IMR-90 (cell line): ENCODE data around the gene ZNF277. TPM values are rescaled to one million over a fixed set of nuclear protein-coding genes. Genes with fewer than 3 reads are reported as not detected.

ENCODE experiments used
- ATAC-seq: fragments of 200-7000 bp; cut with Tn5 transposase; 2 replicates; pipeline ENCODE4 v1.9.1; 2020; ENCODE audit warnings: low read depth, mild to moderate bottlenecking, moderate library complexity
- BruUV-seq: library from RNA; stranded (reverse); fragments of 400-500 nt; replicated peaks from 2 replicates; lab custom pipeline; 2021; lab: Mats Ljungman, UMichigan
- CTCF ChIA-PET: fragments of 300-600 bp; formaldehyde crosslinking; extraction: SDS; loops from one replicate; lab custom pipeline; 2021; ENCODE audit warnings: antibody characterized with exemption; lab: Yijun Ruan, JAX
- POLR2A ChIA-PET: fragments of 300-600 bp; sonication (Branson Sonifier 250); formaldehyde crosslinking; loops from one replicate; lab custom pipeline; 2022; ENCODE audit warnings: antibody characterized with exemption; ENCODE audit not compliant: unreplicated experiment; lab: Charles Lee
- DNase-seq: peaks from one replicate; pipeline ENCODE4 v3.0.0; 2013
- H2AFZ ChIP-seq: replicated peaks from 2 replicates; pipeline ENCODE3; 2013; ENCODE audit warnings: low read length, mild to moderate bottlenecking; ENCODE audit not compliant: poor library complexity
- H2AK5ac ChIP-seq: 2 replicates; pipeline ENCODE4 v1.6.1; 2013; ENCODE audit warnings: low read depth, low read length, inconsistent platforms
- H2AK9ac ChIP-seq: replicated peaks from 2 replicates; pipeline ENCODE3; 2013; ENCODE audit warnings: mild to moderate bottlenecking, low read depth, low read length, moderate library complexity; ENCODE audit not compliant: poor library complexity
- H2BK120ac ChIP-seq: 2 replicates; pipeline ENCODE4 v1.6.1; 2013; ENCODE audit warnings: low read depth, low read length, inconsistent platforms
- H2BK15ac ChIP-seq: 3 replicates; pipeline ENCODE4 v1.6.1; 2013; ENCODE audit warnings: low read depth, low read length, inconsistent platforms
- H2BK20ac ChIP-seq: 2 replicates; pipeline ENCODE4 v1.6.1; 2013; ENCODE audit warnings: low read depth, mild to moderate bottlenecking, inconsistent platforms, low read length, moderate library complexity
- H2BK5ac ChIP-seq: 2 replicates; pipeline ENCODE4 v1.6.1; 2013; ENCODE audit warnings: mild to moderate bottlenecking, low read depth, low read length, inconsistent platforms; ENCODE audit not compliant: poor library complexity, severe bottlenecking
- H3K14ac ChIP-seq: replicated peaks from 2 replicates; pipeline ENCODE4 v1.6.1; 2013; ENCODE audit warnings: low read depth, low read length, inconsistent platforms
- H3K18ac ChIP-seq: 2 replicates; pipeline ENCODE4 v1.6.1; 2013; ENCODE audit warnings: low read depth, low read length, control low read depth
- H3K23ac ChIP-seq: 2 replicates; pipeline ENCODE4 v1.6.1; 2013; ENCODE audit warnings: low read depth, low read length, inconsistent platforms
- H3K27ac ChIP-seq: 2 replicates; pipeline ENCODE4 v1.5.1; 2013; ENCODE audit warnings: mild to moderate bottlenecking, control low read depth, low read length; ENCODE audit not compliant: insufficient read depth
- H3K27me3 ChIP-seq: 2 replicates; pipeline ENCODE4 v1.6.1; 2013; ENCODE audit warnings: low read length; ENCODE audit not compliant: control insufficient read depth, insufficient read depth
- H3K36me3 ChIP-seq: 2 replicates; pipeline ENCODE4 v1.6.1; 2013; ENCODE audit warnings: low read length, mixed read lengths; ENCODE audit not compliant: control insufficient read depth, insufficient read depth
- H3K4ac ChIP-seq: 2 replicates; pipeline ENCODE4 v1.6.1; 2013; ENCODE audit warnings: low read depth, low read length, inconsistent platforms
- H3K4me1 ChIP-seq: 2 replicates; pipeline ENCODE4 v1.6.1; 2013; ENCODE audit warnings: low read length, mixed read lengths; ENCODE audit not compliant: control insufficient read depth, insufficient read depth
- H3K4me2 ChIP-seq: 2 replicates; pipeline ENCODE4 v1.6.1; 2013; ENCODE audit warnings: low read depth, mild to moderate bottlenecking, control low read depth, low read length, moderate library complexity
- H3K4me3 ChIP-seq: 2 replicates; pipeline ENCODE4 v1.5.1; 2013; ENCODE audit warnings: low read depth, mild to moderate bottlenecking, control low read depth, low read length, moderate library complexity; ENCODE audit not compliant: insufficient read depth
- H3K56ac ChIP-seq: 2 replicates; pipeline ENCODE4 v1.6.1; 2013; ENCODE audit warnings: low read length, inconsistent platforms; ENCODE audit not compliant: insufficient read depth; ENCODE audit errors: extremely low read depth
- H3K79me1 ChIP-seq, 2 experiments: 2 replicates each; pipeline ENCODE4 v1.6.1; 2013; ENCODE audit warnings: low read length in 2 of 2, inconsistent platforms in 1 of 2, low read depth in 1 of 2
- H3K9ac ChIP-seq: 2 replicates; pipeline ENCODE4 v1.6.1; 2013; ENCODE audit warnings: low read depth, low read length, control low read depth
- H3K9me1 ChIP-seq: 2 replicates; pipeline ENCODE4 v1.6.1; 2013; ENCODE audit warnings: low read length, inconsistent platforms; ENCODE audit not compliant: insufficient read depth
- H3K9me3 ChIP-seq: 2 replicates; pipeline ENCODE4 v1.6.1; 2013; ENCODE audit warnings: low read length; ENCODE audit not compliant: control insufficient read depth, insufficient read depth
- H4K20me1 ChIP-seq: 2 replicates; pipeline ENCODE4 v1.6.1; 2013; ENCODE audit warnings: low read length, inconsistent platforms; ENCODE audit not compliant: insufficient read depth
- H4K5ac ChIP-seq: 2 replicates; pipeline ENCODE4 v1.6.1; 2013; ENCODE audit warnings: mild to moderate bottlenecking, low read depth, low read length, control low read depth
- H4K8ac ChIP-seq, 2 experiments: 2 replicates each; pipeline ENCODE4 v1.6.1; 2013; ENCODE audit warnings: low read depth in 2 of 2, low read length in 2 of 2, control low read depth in 1 of 2, inconsistent platforms in 1 of 2
- H4K91ac ChIP-seq: 2 replicates; pipeline ENCODE4 v1.6.1; 2013; ENCODE audit warnings: low read depth, low read length, inconsistent platforms; ENCODE audit not compliant: insufficient read depth
- CTCF ChIP-seq: conservative IDR thresholded peaks from 2 replicates; pipeline ENCODE4 v1.5.1; 2012; ENCODE audit warnings: mild to moderate bottlenecking, low read depth, low read length, improper control_type of control experiment
- ELK1 ChIP-seq: fragments of 150-350 bp; IDR thresholded peaks from 2 replicates; pipeline ENCODE4 v1.6.1; 2016; ENCODE audit warnings: low read depth, mild to moderate bottlenecking, low read length, moderate library complexity, borderline replicate concordance
- MAFK ChIP-seq: IDR thresholded peaks from 2 replicates; pipeline ENCODE4 v1.6.1; 2012; ENCODE audit warnings: low read depth, low read length, improper control_type of control experiment
- MAZ ChIP-seq: IDR thresholded peaks from 2 replicates; pipeline ENCODE4 v1.6.1; 2012; ENCODE audit warnings: low read depth, mild to moderate bottlenecking, low read length, improper control_type of control experiment, moderate library complexity, borderline replicate concordance
- NFE2L2 ChIP-seq: fragments of 150-350 bp; IDR thresholded peaks from 2 replicates; pipeline ENCODE4 v1.6.1; 2016; ENCODE audit warnings: low read depth, mild to moderate bottlenecking, low read length
- POLR2A ChIP-seq: IDR thresholded peaks from 2 replicates; pipeline ENCODE4 v1.6.1; 2012; ENCODE audit warnings: mild to moderate bottlenecking, low read depth, low read length
- RAD21 ChIP-seq: IDR thresholded peaks from 2 replicates; pipeline ENCODE4 v1.6.1; 2012; ENCODE audit warnings: low read length, improper control_type of control experiment
- RCOR1 ChIP-seq: IDR thresholded peaks from 2 replicates; pipeline ENCODE4 v1.6.1; 2012; ENCODE audit warnings: mild to moderate bottlenecking, low read length, improper control_type of control experiment; ENCODE audit not compliant: insufficient replicate concordance
- RFX5 ChIP-seq: IDR thresholded peaks from 2 replicates; pipeline ENCODE4 v1.8.0; 2012; ENCODE audit warnings: low read depth, mild to moderate bottlenecking, low read length, moderate library complexity
- SMC3 ChIP-seq: fragments of 150-350 bp; IDR thresholded peaks from 2 replicates; pipeline ENCODE4 v1.6.1; 2016; ENCODE audit warnings: low read depth, mild to moderate bottlenecking, antibody characterized with exemption, low read length, moderate library complexity
- USF2 ChIP-seq: fragments of 150-350 bp; IDR thresholded peaks from 2 replicates; pipeline ENCODE4 v1.6.1; 2017; ENCODE audit warnings: mild to moderate bottlenecking, antibody characterized with exemption, low read length, low read depth
- WGBS, 2 experiments: methylation state at CpG; one replicate each; pipeline versions ENCODE4 v1.1.5 to v1.1.7; 2013; ENCODE audit warnings: missing lambda C conversion rate in 2 of 2; ENCODE audit not compliant: insufficient read length in 1 of 2; ENCODE audit errors: extremely low coverage in 2 of 2; 5-methylcytosine and 5-hydroxymethylcytosine counted together
- dilution Hi-C: fragments of 300-500 bp; cut with HindIII; formaldehyde crosslinking; loops from one replicate; pipeline ENCODE4 v1.14.3; 2018; ENCODE audit warnings: low sequenced_read_pairs; ENCODE audit not compliant: unreplicated experiment
- in situ Hi-C: fragments of 300-500 bp; cut with MboI; formaldehyde crosslinking; loops from 3 replicates; pipeline ENCODE4 v1.14.3; 2019; ENCODE audit warnings: low sequenced_read_pairs, inconsistent platforms, mixed read lengths
- intact Hi-C: fragments of 100-400 bp; cut with micrococcal nuclease; formaldehyde crosslinking; loops from 2 replicates; pipeline ENCODE4 v1.10.0; 2022
- polyA plus RNA-seq, 3 experiments: library from polyadenylated mRNA; depleted of rRNA; stranded (reverse); fragments of >200 nt; gene quantifications; 2 replicates each; pipeline ENCODE4 v1.2.3, GENCODE V29; 2012; ENCODE audit warnings: low replicate concordance in 1 of 3
- total RNA-seq: library from RNA; depleted of rRNA; stranded (reverse); fragments of >200 nt; gene quantifications from 2 replicates; pipeline ENCODE4 v1.2.3, GENCODE V29; 2012

Gene ZNF277
- total and polyA plus RNA-seq, 2 of the 4 experiments (the other 2 are of a cell fraction), result 7.3 to 21.3 TPM

- H4K20me1 ChIP-seq, result no peaks in the 10 kb centered on the region
- no peak overlapping the region for H3K27ac ChIP-seq
- peaks cover 2% of the 10 kb centered on the region; the same call in 1 of the 2 replicates for H3K4me1 ChIP-seq
- no peak overlapping the region for H3K4me3 ChIP-seq
- peaks cover 15% of the 10 kb centered on the region; the same call in 1 of the 2 replicates for H3K9me1 ChIP-seq
- no peak overlapping the region for H4K91ac ChIP-seq
- no peak overlapping the region for H3K9ac ChIP-seq
- no peaks in the 10 kb centered on the region for H3K9me3 ChIP-seq
- no peaks in the 10 kb centered on the region for H3K27me3 ChIP-seq
- H3K4me2 ChIP-seq, result no peak overlapping the region
- H2AK9ac ChIP-seq, result no peak overlapping the region
- no peak overlapping the region for H3K14ac ChIP-seq
- H2AFZ ChIP-seq, result no peak overlapping the region
- no peak overlapping the region for H3K23ac ChIP-seq
- H4K5ac ChIP-seq, result no peak overlapping the region
- ChIA-PET CTCF (no interaction called here), POLR2A (interaction anchor here (0.6 kb wide), 1 partner anchor 175 kb away, joined by 3 read pairs; no protein-coding TSS in a partner anchor)
- no peak overlapping the region for H3K18ac ChIP-seq
- H2BK20ac ChIP-seq, result no peak overlapping the region
- H3K36me3 ChIP-seq, result no peaks in the 10 kb centered on the region
- no CpG with 5 or more reads among the region's 2 CpGs for WGBS, 2 experiments
- in situ Hi-C loops (no loop called here), intact Hi-C loops (no loop called here), dilution Hi-C loops (no loop called here)
- H4K8ac ChIP-seq, result no peak overlapping the region
- H2AK5ac ChIP-seq, result no peak overlapping the region
- BruUV-seq, result no TSS peak
- TF ChIP-seq SMC3 (no peak), MAFK (no peak), RCOR1 (no peak), ELK1 (no peak), MAZ (no peak), CTCF (no peak), USF2 (no peak), RFX5 (no peak), RAD21 (no peak), NFE2L2 (no peak), POLR2A (no peak)
- ATAC-seq (no peak), DNase-seq (no peak)
- no peak overlapping the region for H2BK15ac ChIP-seq
- no peak overlapping the region for H3K4ac ChIP-seq
- no peak overlapping the region for H3K56ac ChIP-seq
- no peak overlapping the region for H2BK5ac ChIP-seq
- H2BK120ac ChIP-seq, result no peak overlapping the region
- peaks cover 12 to 31% of the 10 kb centered on the region in 2 experiments for H3K79me1 ChIP-seq
Observed at GRCh38 chr7:112184455-112184854, 22.0 kb upstream of the ZNF277 start.
